CD4-positive, alpha-beta T cell treated with Interleukin-6 at 100 ng/mL for 8 hours (primary cell): ENCODE results near the gene TLR1.
"Not testable (repeated sequence)": the region's sequence is repeated elsewhere in the genome, so short reads cannot be mapped to it uniquely, and the experiment has no call there.

Experiments used
- DNase-seq: peaks from one replicate; pipeline ENCODE4 v3.0.0-alpha.2; 2020; ENCODE audit warnings: mixed read lengths, low spot score

The TLR1 gene

DNA sequence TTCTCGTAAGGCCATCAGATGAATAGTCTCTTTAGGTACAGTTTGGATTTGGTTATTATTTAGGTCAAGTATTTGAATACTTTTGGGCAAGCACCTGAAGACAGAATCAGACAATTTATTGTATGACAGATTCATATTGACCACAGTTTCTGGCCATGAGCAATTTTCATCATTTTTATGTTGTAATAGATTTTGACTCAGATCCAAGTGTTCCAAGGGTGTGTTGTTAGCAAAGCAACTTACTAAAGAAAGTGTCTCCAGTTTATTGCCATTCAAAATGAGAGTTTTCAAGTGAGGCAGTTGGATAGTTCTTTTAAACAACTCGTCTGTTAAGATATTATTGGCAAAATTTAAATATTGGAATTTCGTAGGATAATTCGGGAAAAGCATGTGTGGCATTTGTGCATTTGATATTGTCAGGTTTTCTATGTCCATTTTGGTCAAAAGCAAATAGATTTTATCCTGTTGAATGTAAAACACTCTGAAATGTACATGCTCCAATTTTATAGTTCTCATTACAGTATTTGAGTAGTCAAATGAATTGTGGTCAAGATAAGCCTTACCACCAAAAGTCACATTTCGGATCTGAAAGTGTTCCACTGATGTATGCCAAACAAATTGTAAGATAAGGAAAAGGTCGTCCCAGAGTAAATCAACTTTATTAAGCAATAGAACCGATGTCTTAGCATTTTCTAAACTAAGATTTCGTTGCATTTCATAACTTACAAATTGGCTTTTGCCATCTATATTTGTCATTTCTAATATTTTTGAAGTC, 30.2 kb downstream of the TLR1 start:
- no peak for DNase-seq

- DNase-seq: not testable (repeated sequence)
Observed at GRCh38 chr4:38770281-38770680, 34.3 kb downstream of the TLR1 start.

- DNase-seq: no peak
Observed at GRCh38 chr4:38769857-38770256, 34.7 kb downstream of the TLR1 start.

GRCh38 chr4:38769441-38769840, 35.1 kb downstream of the TLR1 start:
- no peak for DNase-seq

- no peak for DNase-seq
Observed at GRCh38 chr4:38768968-38769394, 35.6 kb downstream of the TLR1 start.

- DNase-seq: not testable (repeated sequence)
Observed at GRCh38 chr4:38766940-38767339, 37.7 kb downstream of the TLR1 start.

DNA sequence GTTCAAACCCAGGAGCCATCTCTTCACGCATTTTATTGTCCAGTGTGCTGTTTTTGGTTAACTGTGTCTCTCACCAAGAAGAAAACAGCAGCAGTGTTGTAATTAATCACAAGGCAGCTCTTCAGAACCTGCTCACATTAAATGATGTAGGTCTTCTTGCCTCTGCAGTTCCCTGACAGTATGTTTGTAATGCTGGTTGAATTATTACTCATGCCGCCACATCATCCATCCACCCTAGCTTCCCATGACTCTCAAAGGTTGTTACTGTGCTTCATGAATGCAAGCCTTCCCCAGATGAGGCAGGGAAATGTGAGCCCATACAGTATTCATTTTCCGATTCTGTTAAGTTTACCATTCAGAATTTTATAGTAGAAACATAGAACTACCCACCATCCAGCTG, 39.2 kb downstream of the TLR1 start:
- DNase-seq: no peak

DNA sequence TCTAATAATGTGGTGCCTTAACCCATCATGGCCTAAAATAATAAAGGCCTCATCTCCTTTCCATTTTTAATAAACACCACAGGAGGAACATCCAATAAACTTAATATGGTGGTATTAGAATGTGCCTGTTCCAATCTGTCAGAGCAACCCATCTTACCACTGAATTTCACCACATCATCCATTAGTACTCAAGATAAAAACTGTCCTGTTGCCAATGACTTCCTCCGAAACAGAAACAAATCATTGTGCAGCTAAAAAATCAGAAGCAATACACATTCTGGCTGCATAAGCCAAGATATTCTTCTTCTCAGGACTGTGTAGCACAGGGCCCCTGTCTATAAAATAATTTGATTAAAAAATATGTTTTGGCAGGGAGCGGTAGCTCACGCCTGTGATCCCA, 40.3 kb downstream of the TLR1 start:
- DNase-seq: no peak

DNA sequence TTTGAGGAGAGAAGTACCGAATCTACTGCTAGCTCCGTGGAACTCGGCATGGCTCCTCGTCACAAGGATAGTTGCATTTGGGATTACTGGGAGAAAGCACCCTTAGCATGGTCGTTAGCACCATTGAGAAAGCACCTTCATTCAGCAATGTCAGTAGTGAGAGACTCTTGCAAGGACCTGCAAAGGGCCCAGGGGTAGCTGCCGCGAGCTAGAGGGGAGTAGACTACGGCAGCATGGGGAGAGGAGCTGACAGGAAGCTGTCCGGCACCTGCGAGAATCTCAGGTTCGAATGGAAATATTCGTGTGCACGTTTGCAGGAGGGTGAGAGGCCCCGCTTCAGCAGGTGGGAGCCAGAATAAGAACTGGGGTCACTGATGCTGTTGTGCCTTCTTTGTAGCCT, 42.0 kb downstream of the TLR1 start:
- no peak for DNase-seq

DNA sequence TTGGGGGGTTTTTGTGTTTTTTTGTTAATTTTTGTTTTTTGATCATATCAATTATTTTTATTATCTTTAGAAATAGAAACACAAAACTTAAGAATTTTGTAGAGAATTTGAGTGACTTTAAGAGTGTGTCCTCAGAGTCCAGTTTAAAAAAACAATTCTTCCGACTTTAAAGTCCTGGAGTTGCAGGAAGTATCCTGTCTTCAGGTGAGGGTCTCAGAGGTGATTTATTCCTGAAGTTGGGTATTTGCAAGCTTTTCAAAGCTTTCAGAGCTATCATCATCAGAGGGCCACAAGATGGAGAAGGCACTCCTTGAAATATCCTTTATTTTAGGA, 44.8 kb downstream of the TLR1 start:
- DNase-seq: no peak

GRCh38 chr4:38759113-38759789, 45.3 kb downstream of the TLR1 start:
- peak; percentile 64 for DNase-seq

GRCh38 chr4:38757945-38758600, 46.5 kb downstream of the TLR1 start:
- peak; percentile 4 for DNase-seq

DNA sequence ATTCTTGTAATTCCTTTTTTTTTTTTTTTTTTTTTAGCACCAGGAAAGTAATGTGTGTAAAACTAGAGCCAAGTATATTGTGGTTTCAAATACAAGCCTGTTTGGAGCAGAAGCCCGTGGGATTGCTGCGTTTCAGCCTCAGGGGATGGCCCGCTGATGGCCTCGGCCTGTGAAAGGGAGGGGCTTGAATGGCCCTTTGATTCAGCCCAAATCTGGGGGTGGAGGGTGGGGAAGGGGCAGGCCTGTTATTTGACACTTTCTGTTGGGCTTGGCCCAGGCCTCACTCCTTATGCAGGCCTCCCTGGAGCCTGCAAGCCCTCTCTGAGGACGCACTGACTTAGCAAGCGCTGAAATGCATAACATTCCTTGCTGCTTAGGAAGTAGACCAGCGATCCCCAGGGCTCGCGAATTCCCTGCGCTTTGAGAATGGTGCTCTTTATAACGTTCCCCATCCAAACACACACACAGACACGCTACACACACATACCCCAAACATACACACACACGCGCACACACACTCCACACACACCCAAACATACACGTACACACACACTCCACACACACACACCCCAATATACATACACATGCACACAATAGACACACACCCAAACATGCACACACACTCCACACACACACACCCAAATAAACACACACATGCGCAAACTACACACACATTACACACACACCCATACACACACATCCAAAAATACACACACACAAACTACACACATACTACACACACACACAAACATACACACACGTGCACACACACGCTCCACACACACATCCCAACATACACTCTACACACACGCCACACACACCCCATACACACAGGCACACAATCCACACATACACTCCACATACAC, 51.4 kb downstream of the TLR1 start:
- DNase-seq: no peak

DNA sequence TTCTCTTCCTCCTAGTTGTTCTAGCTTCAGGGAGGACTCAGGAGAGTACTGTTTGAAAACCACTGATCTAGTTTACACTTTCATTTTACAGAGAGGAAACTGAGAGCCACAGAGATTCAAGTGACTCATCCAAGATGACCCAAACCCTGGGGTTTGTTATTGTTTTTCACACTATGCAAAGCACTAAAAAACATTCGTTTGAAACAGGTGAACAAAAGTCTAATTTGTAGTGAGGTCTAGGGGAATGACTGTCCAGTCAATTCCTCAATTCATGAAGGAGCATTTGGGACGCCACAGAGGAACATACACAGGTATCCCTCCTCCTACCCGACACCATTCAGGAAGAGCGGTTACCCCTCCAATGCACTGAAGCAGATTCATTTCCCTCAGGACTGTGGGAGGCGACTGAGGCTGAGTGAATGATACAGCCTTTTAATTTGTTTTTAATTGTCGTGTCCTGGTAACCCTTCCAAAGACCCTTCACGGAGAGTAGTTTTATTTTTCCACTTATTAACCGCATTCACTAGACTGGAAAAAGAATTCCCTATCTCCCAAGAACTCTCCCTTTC, 52.1 kb downstream of the TLR1 start:
- DNase-seq: no peak

- no peak for DNase-seq
Observed at GRCh38 chr4:38751341-38752010, 53.1 kb downstream of the TLR1 start.

DNA sequence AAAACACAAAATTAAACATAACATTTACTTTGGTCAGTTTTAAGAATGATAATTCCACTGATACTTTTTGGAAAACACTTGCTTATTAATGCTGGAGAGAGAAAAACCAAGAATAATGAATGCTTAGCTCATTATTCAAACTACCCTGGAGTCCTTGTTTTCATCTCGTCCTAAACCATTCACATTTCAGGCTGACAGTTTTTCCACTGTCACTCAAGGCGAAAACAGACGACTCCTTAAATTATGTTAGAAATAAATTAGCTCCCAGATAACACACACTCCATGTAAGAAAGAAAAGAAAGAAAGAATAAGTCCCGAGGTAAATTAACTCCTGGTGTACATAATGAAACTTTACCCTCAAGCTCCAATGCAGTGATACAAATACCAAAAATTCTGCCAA, 55.3 kb downstream of the TLR1 start:
- DNase-seq: no peak

DNA sequence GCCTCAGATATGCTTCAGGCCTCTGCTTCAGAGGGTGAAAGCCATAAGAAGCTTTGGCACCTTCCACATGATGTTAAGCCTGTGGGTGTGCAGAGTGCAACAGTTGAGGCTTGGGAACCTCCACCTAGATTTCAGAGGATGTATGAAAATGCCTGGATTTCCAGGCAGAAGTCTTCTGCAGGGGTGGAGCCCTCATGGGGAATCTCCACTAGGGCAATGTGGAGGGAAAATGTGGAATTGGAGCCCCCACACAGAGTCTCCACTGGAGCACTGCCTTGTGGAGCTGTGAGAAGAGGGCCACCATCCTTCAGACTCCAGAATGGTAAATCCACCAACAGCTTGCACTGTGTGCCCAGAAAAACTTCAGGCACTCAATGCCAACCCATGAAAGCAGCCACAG, 57.0 kb downstream of the TLR1 start:
- no peak for DNase-seq
